Hepatocyte (in vitro differentiated cells): ENCODE measurements around the gene PSMD11. TPM values are rescaled to one million over a fixed set of nuclear protein-coding genes. Genes with fewer than 3 reads are reported as not detected.

ENCODE experiments used
- DNase-seq: peaks from one replicate; pipeline ENCODE4 v3.0.0-alpha.2; 2016; ENCODE audit warnings: low spot score
- H2AFZ ChIP-seq: fragments of 200-600 bp; sonication (generic); 2 replicates; pipeline ENCODE4 v1.6.0; 2016; ENCODE audit warnings: antibody characterized with exemption, mild to moderate bottlenecking
- H3K27ac ChIP-seq: fragments of 200-600 bp; sonication (generic); 2 replicates; pipeline ENCODE4 v1.5.1; 2016; ENCODE audit warnings: mild to moderate bottlenecking
- H3K27me3 ChIP-seq: fragments of 200-600 bp; sonication (generic); 2 replicates; pipeline ENCODE4 v1.6.1; 2016
- H3K36me3 ChIP-seq: fragments of 200-600 bp; sonication (generic); replicated peaks from 2 replicates; pipeline ENCODE4 v1.5.1; 2016; ENCODE audit warnings: low read depth; ENCODE audit not compliant: insufficient read depth
- H3K4me1 ChIP-seq: fragments of 200-600 bp; sonication (generic); 2 replicates; pipeline ENCODE4 v1.5.1; 2016; ENCODE audit warnings: mild to moderate bottlenecking, moderate library complexity; ENCODE audit not compliant: insufficient read depth
- H3K4me2 ChIP-seq: fragments of 200-600 bp; sonication (generic); 2 replicates; pipeline ENCODE4 v1.6.0; 2016
- H3K4me3 ChIP-seq: fragments of 200-600 bp; sonication (generic); 2 replicates; pipeline ENCODE4 v1.5.1; 2016; ENCODE audit warnings: mild to moderate bottlenecking
- H3K79me2 ChIP-seq: fragments of 200-600 bp; sonication (generic); 2 replicates; pipeline ENCODE4 v1.6.0; 2017; ENCODE audit warnings: mild to moderate bottlenecking
- H3K9me2 ChIP-seq: fragments of 200-600 bp; sonication (generic); replicated peaks from 2 replicates; pipeline ENCODE4 v1.6.0; 2017; ENCODE audit warnings: mild to moderate bottlenecking; ENCODE audit not compliant: insufficient read depth
- H3K9me3 ChIP-seq: fragments of 200-600 bp; sonication (generic); 2 replicates; pipeline ENCODE4 v1.5.1; 2016; ENCODE audit warnings: low read depth, mild to moderate bottlenecking
- H4K20me1 ChIP-seq: fragments of 200-600 bp; sonication (generic); 2 replicates; pipeline ENCODE4 v1.6.0; 2016; ENCODE audit warnings: mild to moderate bottlenecking; ENCODE audit not compliant: insufficient read depth, poor library complexity, severe bottlenecking
- CTCF ChIP-seq: fragments of 200-600 bp; sonication (generic); IDR thresholded peaks from 2 replicates; pipeline ENCODE4 v1.5.1; 2016; ENCODE audit warnings: antibody characterized with exemption, mild to moderate bottlenecking; ENCODE audit not compliant: poor library complexity
- EZH2 ChIP-seq: fragments of 200-600 bp; sonication (generic); IDR thresholded peaks from 2 replicates; pipeline ENCODE4 v1.6.1; 2016; ENCODE audit warnings: antibody characterized with exemption, mild to moderate bottlenecking, borderline replicate concordance
- EZH2phosphoT487 ChIP-seq: fragments of 200-600 bp; sonication (generic); IDR thresholded peaks from one replicate; pipeline ENCODE4 v1.6.1; 2018; ENCODE audit warnings: antibody characterized with exemption, mild to moderate bottlenecking, low read depth, moderate library complexity; ENCODE audit not compliant: unreplicated experiment, severe bottlenecking
- WGBS: methylation state at CpG from one replicate; pipeline ENCODE4 v1.1.6; 2016; ENCODE audit warnings: low lambda C conversion rate; ENCODE audit errors: missing lambda C conversion rate; 5-methylcytosine and 5-hydroxymethylcytosine counted together
- polyA plus RNA-seq: library from polyadenylated mRNA; unstranded; fragments of >200 nt; fragmentation: Nextera tagmentation; extraction: Ambion mirVana; gene quantifications from 2 replicates; pipeline ENCODE4 v1.2.1, GENCODE V29; 2016
- total RNA-seq: library from RNA; depleted of rRNA; stranded (reverse); fragments of >200 nt; gene quantifications from 2 replicates; pipeline ENCODE4 v1.2.3, GENCODE V29; 2014

Gene PSMD11
- total and polyA plus RNA-seq, 2 experiments from 2014 or later: 62.0 to 141 TPM

DNA sequence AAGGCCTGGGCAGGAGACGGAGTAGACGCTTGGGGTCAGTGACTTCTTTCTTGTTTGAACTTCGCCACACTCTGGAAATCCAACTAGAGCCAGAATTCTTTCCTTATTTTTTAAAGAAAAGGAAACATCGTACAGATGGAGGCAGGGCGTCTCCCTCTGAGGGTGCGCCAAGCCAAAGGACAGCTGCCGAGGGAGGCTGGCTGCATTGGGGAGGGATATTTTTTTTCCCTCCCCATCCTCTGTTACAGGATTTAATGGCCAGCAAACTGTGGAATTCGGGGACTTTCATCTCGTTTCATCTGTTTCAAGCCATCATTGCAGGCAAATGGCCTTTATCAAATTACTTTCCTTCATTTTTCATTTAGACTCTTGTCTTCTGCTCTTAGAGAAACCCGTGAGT lies 58.4 kb downstream of the PSMD11 start:
- H3K36me3 ChIP-seq: no peaks in the 10 kb centered on the region
- no peaks in the 10 kb centered on the region for H3K79me2 ChIP-seq
- H3K27me3 ChIP-seq: no peaks in the 10 kb centered on the region
- no peak overlapping the region for H3K27ac ChIP-seq
- no peak overlapping the region for H3K4me3 ChIP-seq
- TF ChIP-seq CTCF: no peak
- TF ChIP-seq EZH2phosphoT487: no peak
- TF ChIP-seq EZH2: no peak
- H3K9me3 ChIP-seq: no peaks in the 10 kb centered on the region
- H3K9me2 ChIP-seq: no peaks in the 10 kb centered on the region
- H3K4me1 ChIP-seq: no peaks in the 10 kb centered on the region
- no peak overlapping the region for H3K4me2 ChIP-seq
- 89% methylated on average over 10 of the region's 10 CpGs for WGBS
- no peak overlapping the region for H2AFZ ChIP-seq
- no peaks in the 10 kb centered on the region for H4K20me1 ChIP-seq
- DNase-seq: no peak

DNA sequence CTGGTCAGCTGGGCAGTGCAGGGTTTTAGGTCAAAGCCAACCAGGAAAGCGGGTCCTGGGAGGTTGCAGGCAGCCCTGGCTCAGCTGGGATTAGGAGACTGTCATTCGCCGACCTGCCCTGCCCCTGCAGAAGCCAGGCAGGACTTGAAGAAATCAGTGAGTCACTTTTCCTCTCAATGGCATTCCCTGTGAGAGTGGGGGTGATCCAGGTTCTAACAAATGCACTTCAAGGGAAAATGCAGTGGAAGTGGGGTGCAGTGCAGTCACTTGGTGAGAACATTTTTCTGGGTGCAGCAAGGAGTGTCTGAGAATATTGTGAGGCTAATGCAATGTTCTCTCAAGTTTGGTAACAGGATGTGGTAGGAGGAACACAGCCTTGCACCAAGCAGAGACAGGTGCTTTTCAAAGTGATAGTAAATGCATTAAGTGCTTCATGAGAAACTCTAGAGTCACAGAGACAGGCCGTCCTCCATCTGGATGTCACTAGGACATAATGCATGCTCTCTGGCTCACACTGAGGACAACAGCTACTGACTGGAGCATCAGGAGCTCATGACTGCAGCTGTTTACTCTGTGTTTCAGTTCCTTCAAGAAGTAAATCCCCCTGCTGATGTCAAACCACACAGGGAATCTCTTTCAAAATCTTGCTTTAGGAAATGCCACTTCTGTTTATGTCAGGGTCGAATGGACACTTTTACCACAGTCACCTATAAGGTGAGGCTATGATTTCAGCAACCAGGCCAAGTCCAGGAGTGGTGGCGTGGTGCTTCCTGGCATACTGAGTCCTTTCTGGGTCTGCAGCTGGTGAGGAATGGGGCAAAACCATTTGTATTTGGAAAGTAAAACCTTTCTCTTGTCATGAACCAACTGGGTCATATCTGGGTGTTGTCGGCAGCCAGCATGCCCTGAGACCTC lies 59.2 kb downstream of the PSMD11 start:
- Histone ChIP-seq H3K27me3 (no peaks in the 10 kb centered on the region), H3K79me2 (no peaks in the 10 kb centered on the region), H3K27ac (no peak overlapping the region), H3K4me1 (no peaks in the 10 kb centered on the region), H3K9me3 (no peaks in the 10 kb centered on the region), H3K4me3 (no peak overlapping the region), H3K36me3 (no peaks in the 10 kb centered on the region), H4K20me1 (no peaks in the 10 kb centered on the region), H2AFZ (no peak overlapping the region), H3K9me2 (no peaks in the 10 kb centered on the region), H3K4me2 (no peak overlapping the region)
- DNase-seq: no peak
- TF ChIP-seq CTCF: no peak
- TF ChIP-seq EZH2phosphoT487: no peak
- no peak for TF ChIP-seq EZH2
- WGBS: 67% methylated on average over 7 of the region's 7 CpGs

GRCh38 chr17:32504166-32504990 lies 60.1 kb downstream of the PSMD11 start:
- H3K9me3 ChIP-seq: no peaks in the 10 kb centered on the region
- WGBS: 83% methylated on average over 18 of the region's 18 CpGs
- H3K4me2 ChIP-seq: no peak overlapping the region
- TF ChIP-seq CTCF (no peak), EZH2 (no peak), EZH2phosphoT487 (no peak)
- no peaks in the 10 kb centered on the region for H3K27me3 ChIP-seq
- no peak overlapping the region for H3K4me3 ChIP-seq
- H3K4me1 ChIP-seq: no peaks in the 10 kb centered on the region
- H4K20me1 ChIP-seq: no peaks in the 10 kb centered on the region
- no peak for DNase-seq
- no peak overlapping the region for H3K27ac ChIP-seq
- H3K36me3 ChIP-seq: no peaks in the 10 kb centered on the region
- H3K79me2 ChIP-seq: no peaks in the 10 kb centered on the region
- no peak overlapping the region for H2AFZ ChIP-seq
- no peaks in the 10 kb centered on the region for H3K9me2 ChIP-seq
